ENCODE results near the gene SAMD1.

The SAMD1 gene

DNA sequence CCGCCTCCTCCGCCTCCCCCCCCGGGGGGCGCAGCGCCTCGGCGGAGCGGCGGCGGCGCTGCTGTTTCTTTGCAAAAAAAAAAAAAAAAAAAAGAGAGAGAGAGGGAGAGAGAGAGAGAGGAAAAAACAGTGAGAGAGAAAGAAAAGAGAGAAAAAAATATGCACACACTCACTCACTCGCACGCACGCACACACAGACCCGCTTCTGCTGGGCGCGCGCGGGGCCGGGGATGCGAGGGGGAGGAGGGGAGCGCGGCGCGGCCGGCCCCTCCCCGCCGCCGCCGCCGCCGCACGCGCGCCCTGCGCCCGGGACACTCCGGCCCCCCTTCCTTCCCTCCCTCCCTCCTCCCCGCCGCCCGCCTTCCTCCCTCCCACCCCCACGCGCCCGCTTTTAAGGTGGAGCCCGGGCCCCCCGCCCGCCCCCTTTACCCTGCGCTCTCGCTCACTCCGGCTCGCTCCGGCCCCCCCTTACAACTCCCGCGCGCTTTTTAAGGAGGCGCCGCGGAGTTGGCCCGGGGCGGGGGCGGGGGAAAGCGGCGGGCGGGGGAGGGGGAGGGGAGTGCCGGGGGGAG, at the start of gene SAMD1:
Gene SAMD1, minus strand, starts transcription at position 243 of the 572 bp plus-strand sequence.
- DNase-seq = no peak

DNA sequence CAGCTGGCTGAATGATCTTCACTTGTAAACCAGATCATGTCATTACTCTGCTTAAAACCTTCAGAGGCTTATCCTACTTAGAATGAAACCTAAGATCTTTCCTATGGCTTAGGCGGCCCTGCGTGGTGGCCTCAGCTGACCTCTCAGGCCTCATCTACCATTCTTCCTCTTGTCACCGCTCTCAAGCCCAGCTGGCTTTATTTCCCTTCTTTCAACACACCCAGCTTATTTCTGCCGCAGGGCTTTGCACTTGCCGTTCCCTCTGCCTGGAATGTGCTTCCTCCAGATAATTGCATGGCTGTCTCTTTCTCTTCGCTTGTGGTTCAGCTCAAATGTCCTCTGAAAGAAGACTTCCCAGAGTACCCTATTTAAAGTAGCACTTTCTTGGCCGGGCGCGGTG, 49.4 kb upstream of the SAMD1 start:
- no peak for DNase-seq

DNA sequence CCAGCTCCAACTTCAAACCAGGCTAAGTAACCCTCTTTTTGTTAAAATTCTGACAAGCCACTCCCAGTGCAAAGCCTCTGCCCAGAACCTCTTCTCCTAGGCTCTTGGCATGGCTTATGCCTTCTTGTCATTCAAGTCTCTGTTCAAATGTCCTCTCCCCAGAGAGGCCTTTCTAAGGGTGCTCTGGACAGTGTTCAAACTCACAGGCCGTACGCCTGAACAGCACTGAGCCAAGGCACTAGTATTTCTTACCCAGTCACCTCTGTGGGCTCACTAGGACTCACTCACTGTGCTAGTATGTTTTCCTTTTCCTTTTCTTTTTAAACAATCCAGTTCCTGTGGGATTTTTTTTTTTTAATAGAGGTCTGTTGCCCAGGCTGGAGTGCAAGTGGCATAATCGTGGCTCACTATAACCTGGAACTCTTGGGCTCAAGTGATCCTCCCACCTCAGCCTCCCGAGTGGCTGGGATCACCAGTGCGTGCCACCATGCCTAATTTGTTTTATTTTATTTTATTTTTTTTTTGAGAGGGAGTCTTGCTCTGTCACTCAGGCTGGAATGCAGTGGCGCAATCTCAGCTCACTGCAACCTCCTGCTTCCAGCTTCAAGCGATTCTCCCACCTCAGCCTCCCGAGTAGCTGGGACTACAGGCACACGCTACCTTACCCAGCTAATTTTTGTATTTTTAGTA, 48.2 kb upstream of the SAMD1 start:
- no peak for DNase-seq

DNA sequence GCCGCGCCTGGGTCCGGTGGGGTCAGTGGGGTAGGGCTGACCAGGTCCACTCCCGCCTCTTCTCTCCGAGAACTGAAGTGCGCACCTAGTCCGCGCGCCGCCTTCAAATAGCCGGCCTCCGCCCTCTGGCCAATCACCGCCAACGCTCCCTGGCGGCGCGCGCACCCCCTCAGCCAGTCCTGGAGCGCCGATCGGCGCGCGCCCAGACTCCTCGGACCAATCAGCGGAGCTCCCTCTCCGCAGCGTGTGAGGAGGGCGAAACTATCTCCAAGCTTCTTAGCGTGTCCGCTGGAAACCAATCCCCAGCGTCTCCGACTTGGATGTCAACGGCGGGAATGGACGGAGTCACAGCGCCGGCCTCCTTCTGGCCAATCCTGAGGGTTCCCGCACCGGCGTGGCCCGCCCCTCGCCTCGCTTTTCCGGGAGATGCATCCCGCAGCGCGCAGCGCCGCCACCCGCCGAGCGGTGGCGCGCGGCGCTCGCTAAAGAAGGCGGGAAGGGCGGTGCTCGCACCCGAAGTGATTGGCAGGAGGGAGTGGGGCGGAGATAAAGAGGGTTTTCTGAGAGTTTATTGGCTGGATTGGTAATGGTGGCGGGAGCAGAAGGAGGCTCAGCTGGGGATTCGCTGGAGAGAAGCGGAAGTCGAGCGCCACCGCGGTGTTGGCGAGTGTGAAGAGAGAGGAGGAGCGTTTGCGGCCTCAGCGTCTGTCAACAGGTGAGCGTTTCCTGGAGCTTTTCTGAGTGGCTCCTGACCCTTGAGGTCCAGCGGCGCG, 46.1 kb upstream of the SAMD1 start, which contains the start of gene ASF1B:
Gene ASF1B, minus strand, starts transcription at position 81 of the 773 bp plus-strand sequence. CDS start 133 bp downstream, outside the sequence.
- DNase-seq = peak; percentile 86

DNA sequence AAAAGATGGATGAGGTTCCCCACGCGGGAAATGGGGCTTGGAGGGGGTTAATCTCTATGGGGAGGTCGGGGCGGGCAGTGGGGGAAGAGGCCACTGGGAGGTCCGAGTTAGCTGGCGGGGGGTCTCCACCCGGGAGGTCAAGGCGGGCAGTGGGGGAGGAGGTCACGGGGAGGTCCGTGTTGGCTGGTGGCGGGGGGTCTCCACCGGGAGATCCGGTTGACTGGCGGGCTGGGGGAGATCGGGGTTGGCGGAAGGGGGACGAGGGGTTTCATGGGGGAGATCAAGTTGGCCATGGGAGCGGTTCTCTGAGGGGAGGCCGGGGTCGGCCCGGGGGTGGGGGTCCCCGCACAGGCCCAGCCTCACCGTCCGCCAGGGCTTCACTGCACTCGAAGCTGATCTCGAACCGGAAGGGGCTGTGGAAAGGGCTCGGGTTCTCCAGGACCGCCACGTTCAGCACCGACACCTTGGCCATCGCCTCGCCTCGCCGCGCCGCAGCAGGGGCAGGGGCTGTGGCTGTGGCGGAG, 45.5 kb upstream of the SAMD1 start:
- DNase-seq = no peak

DNA sequence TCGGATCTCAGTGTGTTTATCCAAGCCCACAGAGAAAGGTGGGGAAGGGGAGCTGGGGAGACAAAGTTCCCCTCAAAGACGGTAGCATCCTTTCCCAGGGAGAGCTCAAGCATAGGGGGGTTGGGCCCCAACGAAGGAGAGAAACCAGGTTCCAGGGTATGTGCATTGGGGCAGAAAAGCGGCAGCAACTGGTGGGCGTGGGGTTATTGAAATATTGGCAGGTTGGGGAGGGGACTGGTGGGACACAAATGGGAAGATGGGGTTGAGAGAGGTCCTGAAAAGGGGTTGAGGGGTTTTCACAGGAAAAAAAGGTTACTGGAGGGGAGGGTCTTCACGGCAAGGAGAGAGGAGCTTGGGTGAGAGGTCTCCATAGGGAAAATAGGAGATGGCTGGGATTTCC, 44.8 kb upstream of the SAMD1 start:
- no peak for DNase-seq

DNA sequence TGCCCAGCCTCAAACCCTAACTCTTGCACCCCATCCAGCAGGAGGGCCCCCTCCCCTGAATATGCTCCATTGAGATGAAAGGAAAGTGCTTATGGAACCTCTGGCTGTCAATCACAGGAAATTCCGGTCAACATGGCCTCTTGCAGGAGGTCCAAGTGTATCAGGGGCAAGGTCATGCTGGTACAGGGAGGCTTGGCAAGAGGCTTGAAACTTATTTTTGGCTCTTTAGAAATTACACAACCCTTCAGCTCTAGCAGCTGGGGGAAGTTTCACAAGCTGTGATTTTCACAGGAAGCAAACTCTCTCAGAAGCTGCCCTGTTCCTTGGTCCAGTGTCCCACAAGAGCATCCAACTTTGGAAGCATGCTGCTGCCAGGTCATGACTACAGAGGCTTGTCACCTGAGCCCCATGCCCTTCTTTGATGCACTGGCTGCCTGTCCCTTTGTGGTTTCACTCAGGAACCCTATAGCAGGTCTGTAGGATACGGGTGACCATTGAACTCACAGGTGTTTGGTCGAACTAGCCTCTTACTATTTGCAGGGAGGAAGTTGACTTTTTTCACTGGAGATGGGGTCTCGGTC, 37.5 kb upstream of the SAMD1 start:
- no peak for DNase-seq

DNA sequence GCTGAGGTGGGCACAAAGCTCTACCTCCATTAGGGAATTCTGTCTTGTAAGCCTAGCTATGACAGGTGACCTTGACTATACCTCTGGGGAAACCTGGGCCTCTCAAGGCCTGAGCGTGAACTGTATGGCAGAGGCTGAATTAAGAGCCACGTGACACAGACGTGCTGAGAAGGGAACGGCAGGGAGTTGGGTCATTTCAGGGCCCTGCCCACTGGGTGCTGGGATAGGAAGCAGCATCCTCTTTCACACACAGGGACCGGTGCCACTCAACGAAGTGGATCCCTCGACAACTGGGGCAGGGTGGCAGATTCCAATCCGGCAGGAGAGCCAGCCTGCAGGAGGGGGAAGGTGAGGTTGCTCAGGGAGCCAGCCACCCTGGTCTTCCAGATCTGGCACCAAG, 36.6 kb upstream of the SAMD1 start:
- DNase-seq = no peak

DNA sequence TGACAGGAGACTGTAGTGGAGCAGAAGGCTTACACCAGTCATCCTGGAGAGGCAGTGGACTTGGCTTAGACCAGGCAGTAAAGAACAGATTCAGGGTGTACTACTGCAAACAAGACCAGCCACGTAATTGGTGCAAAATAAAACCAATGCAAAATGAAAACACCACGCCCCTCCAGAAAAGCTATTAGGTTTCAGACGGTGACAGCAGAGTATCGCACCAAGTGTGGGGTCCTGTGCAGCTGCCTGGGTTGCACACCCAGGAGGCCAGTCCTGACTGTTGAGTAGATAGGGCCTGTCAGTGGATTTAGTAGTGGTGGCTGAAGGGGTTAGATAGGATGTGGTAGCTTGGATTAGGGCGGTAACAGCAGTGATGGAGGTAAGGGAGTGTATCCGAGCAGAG, 32.4 kb upstream of the SAMD1 start:
- no peak for DNase-seq

DNA sequence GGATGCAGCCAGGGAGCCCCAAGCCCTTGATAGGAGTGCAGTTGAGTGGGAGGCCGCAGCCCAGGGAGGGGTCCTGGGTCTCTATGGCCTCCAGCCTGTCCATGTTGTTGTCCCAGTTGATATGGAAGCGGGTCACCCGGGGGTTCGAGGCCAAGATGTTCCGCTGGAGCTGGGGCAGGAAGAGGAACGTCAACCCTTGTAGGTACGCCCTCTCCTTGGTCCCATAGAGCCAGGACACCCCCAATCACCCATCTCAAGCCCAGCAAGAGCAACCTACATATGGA, 29.9 kb upstream of the SAMD1 start:
- no peak for DNase-seq

DNA sequence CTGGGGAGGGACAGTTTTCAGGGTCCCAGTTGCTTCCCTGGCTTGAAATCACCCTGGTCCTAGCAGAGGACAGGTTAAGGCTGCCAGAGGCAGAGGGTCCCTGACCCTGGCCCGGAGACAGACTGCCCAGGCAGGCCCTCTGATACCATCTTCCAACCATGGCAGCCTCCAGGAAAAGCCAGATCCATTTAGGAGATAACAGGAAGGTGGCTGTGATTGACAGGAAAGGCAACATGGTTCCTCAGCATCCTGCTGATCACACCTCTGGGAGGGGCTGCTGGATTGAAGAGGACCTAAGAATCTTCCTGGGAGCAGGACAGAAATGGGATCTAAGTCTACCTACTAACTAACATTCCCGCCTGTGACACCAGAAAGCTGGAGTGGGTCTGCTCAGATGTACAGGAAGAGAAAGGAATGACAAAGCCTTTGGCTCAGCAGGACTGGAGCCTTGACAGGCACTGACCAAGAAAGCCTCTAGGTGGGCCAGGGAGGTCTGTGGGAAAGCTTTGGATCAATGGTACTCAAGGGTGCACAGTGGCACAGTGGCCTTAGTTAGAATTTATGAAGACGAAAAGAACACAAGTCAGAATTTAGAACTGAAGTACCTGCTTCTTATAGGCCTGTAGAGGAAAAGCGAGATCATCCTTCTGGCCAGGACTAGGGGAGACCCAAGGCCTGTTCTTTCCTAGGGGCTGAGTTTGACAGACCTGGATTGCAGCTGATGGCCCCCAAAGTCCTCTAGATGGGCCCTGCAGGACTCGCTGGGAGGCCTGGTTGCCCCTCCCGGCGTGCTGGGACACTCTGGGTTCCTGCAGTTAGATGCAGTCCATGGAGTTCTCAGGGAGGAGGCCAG, 29.3 kb upstream of the SAMD1 start:
- no peak for DNase-seq

DNA sequence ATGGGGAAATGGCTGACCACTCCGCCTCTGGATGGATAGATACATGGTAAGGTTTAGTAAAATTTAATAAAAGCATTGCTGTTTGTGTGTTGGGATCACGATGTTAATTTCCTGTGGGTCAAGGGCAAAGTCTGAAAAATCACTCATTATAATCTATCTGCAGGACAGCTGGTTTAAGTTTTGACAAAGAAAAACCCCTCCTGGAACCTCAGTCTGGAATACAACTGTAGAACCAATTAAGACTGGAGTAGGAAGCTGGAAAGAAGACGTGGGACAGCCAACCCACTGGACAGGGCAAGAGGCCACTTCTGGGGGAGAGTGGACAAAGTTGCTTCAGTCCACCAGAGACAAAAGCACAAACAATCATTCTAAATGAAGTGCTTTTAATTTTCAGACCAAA, 28.6 kb upstream of the SAMD1 start:
- no peak for DNase-seq

DNA sequence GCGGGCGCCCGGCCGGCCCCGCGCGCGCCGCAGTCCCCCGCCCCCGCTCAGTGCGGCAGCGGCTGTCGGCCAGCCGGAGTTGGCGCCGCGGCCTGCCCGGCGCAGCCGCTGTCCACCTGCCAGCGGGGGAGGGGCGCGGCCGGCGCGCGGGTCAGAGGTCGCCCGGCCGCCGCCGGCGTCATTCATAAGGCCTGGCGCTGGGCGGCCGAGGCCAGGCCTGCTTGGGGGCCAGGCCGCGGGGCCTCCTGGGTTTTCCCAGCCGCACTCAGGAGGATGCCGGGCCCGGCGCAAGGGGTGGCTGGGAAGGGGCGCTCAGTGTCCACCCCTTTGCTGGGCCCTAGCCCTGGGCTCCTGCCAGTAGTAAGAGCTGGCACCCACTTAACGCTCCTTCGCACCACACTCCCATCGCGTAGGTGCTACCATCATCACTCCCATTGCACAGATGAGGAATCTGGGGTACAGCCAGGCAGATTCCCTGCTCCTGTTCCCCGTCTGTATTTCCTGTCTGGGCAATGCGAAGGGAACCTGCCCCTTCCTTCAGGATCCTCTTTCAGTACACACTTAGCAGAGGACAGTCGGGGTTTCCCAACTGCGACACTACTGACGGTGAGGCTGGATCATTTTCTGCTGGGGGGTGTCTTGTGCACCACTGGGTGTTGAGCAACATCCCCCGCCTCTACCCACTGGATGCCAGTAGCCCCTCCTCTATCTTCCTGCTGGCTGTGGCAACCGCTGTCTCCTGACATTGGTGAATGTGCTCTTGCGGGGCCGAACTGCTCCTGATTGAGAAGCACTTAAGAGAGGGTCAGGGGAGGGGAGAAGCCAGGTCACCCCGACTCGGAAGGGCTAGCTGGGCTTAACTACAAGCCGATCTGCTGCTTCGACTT, 27.9 kb upstream of the SAMD1 start:
- DNase-seq = no peak

DNA sequence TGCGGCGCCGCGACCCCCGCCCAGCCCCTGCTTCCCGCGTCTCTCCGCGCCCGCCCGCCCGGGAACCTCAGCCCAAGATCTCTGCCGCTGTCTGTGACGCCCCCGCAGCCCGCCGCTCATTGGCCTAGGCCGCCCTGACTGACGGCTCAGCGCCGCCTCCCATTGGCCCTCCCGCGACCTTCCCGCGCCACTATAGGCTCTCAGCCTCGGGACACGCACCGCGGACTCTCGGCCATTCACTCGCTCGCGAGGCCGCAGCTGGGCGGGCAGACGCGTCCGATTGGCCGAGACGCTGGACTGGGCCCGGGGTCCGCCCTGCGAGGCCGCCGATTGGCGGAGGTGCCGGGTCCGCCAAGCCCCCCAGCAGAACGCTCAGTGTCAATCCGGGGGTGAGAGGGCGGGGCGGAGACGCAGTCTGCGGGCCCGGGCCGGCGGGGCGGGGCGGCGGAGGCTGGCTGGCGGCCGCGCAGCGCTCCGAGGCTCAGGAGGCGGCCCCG, 27.2 kb upstream of the SAMD1 start, which contains the start of gene PRKACA:
Gene PRKACA, minus strand, starts transcription at position 95 of the 497 bp plus-strand sequence. CDS start 215 bp downstream, outside the sequence.
- peak; percentile 47 for DNase-seq

DNA sequence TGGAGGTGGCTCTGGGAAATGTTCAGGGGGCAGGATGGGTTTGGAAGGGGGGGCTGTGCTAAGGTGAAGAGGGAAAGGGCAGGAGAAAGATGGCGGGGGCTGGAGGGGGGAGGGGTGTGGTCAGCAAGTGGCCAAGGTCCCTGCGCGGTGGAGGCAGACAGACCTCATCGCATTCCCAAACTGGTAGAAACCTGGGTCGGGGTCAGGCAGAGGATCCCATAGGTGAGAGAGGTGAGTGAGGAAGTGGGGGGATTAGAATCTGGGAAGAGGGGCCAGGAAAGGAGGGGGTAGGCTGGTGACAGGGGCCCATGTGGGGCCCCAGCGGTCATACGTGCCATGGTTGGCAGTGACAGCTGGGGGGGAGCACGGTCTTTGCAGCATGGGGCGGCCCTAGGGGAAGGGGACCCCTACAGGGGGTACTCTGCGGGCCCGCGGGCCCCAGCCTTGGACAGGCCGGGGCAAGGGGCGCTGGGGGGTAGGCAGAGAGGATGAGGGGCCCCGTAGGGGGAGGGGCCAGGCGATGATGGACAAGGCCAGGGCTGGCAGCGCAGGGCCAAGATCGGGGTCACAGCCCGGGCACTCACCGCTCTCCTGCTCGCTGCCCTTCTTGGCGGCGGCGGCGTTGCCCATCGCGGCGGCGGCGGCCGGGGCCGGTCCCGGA, 26.5 kb upstream of the SAMD1 start:
- no peak for DNase-seq

DNA sequence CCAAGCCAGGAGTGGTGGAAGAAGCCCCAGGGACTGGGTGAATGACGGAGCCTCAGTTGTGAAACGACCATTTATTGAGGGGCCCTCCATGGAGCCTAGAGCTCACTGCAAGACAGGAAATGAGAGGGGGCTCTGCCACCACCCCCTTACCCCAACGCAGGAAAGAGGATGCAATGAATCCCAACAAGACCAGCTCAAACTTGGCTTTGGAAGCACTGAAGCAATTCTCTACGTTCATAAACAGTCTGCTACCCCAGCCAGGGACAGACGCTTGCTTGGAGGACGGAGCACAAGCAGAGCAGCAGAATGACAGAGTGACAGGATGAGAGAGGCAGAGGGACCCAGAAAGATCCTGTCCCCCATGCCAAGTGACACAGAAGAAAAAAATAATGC, 26.0 kb upstream of the SAMD1 start:
- no peak for DNase-seq

DNA sequence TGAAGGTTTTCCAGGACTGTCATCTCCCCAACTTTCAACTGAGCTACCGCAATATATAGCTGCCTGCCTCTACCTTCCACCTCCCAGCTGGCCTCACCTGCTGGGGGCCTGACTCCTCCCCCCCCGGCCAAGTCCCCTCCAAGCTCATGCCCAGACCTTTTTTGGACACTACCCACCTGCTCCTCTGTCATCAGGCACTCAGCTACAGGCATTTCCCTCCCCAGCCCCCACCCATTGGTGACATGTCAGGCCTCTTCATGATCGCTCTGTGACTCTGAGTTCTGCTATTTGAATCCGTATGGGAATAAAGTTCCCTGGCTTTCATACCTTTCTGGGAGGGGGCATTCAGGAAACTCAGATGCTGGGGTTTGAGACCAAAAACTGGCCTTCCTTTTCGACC, 25.2 kb upstream of the SAMD1 start:
- DNase-seq = no peak

DNA sequence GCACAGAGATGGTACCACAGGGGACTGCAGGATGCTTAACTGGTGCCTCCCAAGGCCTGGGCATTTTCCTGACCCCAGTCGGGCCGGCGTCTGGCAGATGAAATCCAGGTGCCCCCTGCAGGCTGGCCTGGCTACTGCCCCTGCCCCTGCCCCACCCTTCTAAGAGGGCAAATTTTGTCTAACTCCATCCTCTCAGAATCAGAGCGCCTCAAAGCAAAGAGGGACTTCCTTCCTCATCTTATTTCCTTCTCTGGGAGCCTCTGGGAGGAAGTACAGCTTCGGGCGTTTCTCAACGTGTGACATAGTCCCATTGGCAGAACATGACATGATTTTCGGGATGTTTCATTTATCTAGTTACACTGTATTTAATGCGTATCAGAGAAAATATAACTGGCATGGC, 24.3 kb upstream of the SAMD1 start:
- no peak for DNase-seq

DNA sequence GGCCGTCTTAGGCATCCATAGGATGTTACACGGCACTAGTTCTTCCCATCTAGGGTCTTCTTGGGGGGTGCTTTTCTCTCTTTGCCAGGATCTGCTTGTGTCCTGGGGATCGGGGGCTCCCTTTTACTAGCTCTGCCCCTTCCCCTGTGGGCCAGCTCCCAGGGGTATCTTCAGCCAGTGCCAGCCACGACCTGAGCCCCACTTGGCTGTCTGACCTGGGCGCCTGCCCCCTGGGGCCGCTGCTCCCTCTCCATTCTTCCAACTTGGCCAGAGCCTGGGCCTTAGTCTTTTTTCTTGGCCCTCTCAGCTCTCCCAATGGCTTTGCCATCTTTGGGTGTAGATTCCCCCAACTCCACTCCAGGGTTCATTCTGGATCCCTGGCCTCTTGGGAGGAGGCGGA, 23.9 kb upstream of the SAMD1 start:
- no peak for DNase-seq

DNA sequence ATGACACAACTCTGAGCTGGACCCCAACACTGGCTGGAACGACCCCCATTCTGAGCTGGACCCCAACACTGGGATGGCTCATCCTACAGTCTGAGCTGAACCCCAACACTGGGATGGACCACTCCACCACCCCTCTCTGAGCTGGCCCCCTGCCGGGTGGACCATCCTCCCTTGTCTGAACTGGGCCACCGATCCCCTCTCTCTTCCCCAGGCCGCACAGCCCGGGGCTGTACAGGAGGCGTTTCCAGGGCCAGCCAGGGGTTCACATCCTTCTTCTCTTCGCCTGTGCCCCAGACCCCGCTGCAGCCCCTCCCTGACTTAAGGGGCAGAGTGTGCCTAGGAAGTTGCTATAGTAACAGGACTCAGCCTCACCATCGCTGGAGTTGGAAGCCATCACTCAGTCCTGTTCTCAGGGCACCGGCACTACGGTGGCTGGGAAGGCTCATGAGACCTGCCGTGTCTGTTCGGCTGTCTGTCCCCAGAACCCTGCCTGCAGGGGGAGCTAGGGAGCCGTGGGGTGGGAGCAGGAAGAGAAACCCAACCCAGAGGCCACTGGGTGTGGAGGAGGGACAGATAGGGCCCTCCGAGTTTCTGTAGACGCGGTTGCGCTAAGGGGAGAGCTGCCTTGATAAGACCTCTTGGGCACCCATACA, 23.3 kb upstream of the SAMD1 start:
- no peak for DNase-seq
